ENCODE measurements around the gene TRHDE. TPM values are rescaled to one million over a fixed set of nuclear protein-coding genes. Genes with fewer than 3 reads are reported as not detected.

The TRHDE gene
- polyA plus RNA-seq, 1 experiment, result 17.1 TPM

- no peak for TF ChIP-seq CTCF (IDR thresholded peaks at IDR 0.05; ENCODE audit: insufficient read depth, low read depth, low read length)
- no peak for DNase-seq (ENCODE audit: low read depth)
- Histone ChIP-seq H3K4me3 (ENCODE audit: low read depth, low read length) (no peak overlapping the region), H3K36me3 (ENCODE audit: control insufficient read depth, insufficient read depth, low read length) (no peaks in the 10 kb centered on the region), H3K27me3 (ENCODE audit: control insufficient read depth, insufficient read depth, low read length) (no peaks in the 10 kb centered on the region)
- CTCF ChIA-PET, result interaction anchor here (1.3 kb wide), 1 partner anchor 25 kb away, joined by 3 read pairs; no protein-coding TSS in a partner anchor
- POLR2A ChIA-PET, result no interaction called here
Observed at GRCh38 chr12:72297666-72298065, 25.5 kb downstream of the TRHDE start.

GRCh38 chr12:72300728-72301127 is 28.6 kb downstream of the TRHDE start:
- ChIA-PET POLR2A (no interaction called here), CTCF (no interaction called here)
- DNase-seq (ENCODE audit: low read depth), result no peak
- no peaks in the 10 kb centered on the region for H3K36me3 ChIP-seq (ENCODE audit: control insufficient read depth, insufficient read depth, low read length)
- no peak overlapping the region for H3K4me3 ChIP-seq (ENCODE audit: low read depth, low read length)
- TF ChIP-seq CTCF (IDR thresholded peaks at IDR 0.05; ENCODE audit: insufficient read depth, low read depth, low read length), result no peak
- H3K27me3 ChIP-seq (ENCODE audit: control insufficient read depth, insufficient read depth, low read length), result no peaks in the 10 kb centered on the region

GRCh38 chr12:72304751-72305150 is 32.6 kb downstream of the TRHDE start:
- POLR2A ChIA-PET, result no interaction called here
- no peak for TF ChIP-seq CTCF (IDR thresholded peaks at IDR 0.05; ENCODE audit: insufficient read depth, low read depth, low read length)
- H3K36me3 ChIP-seq (ENCODE audit: control insufficient read depth, insufficient read depth, low read length), result no peaks in the 10 kb centered on the region
- CTCF ChIA-PET, result no interaction called here
- H3K4me3 ChIP-seq (ENCODE audit: low read depth, low read length), result no peak overlapping the region
- H3K27me3 ChIP-seq (ENCODE audit: control insufficient read depth, insufficient read depth, low read length), result no peaks in the 10 kb centered on the region
- DNase-seq (ENCODE audit: low read depth), result no peak

- CTCF ChIA-PET, result interaction anchor here (0.6 kb wide), 1 partner anchor 1681 kb away, joined by 4 read pairs; no protein-coding TSS in a partner anchor
- no peak for TF ChIP-seq CTCF (IDR thresholded peaks at IDR 0.05; ENCODE audit: insufficient read depth, low read depth, low read length)
- no peaks in the 10 kb centered on the region for H3K36me3 ChIP-seq (ENCODE audit: control insufficient read depth, insufficient read depth, low read length)
- no peak overlapping the region for H3K4me3 ChIP-seq (ENCODE audit: low read depth, low read length)
- H3K27me3 ChIP-seq (ENCODE audit: control insufficient read depth, insufficient read depth, low read length), result no peaks in the 10 kb centered on the region
- no peak for DNase-seq (ENCODE audit: low read depth)
- POLR2A ChIA-PET, result no interaction called here
Observed at GRCh38 chr12:72307229-72307628, 35.1 kb downstream of the TRHDE start.

GRCh38 chr12:72311946-72312345 is 39.8 kb downstream of the TRHDE start:
- no peak for DNase-seq (ENCODE audit: low read depth)
- TF ChIP-seq CTCF (IDR thresholded peaks at IDR 0.05; ENCODE audit: insufficient read depth, low read depth, low read length), result no peak
- ChIA-PET CTCF (interaction anchor here (0.6 to 1.6 kb wide), 2 partner anchors 9 to 286 kb away, joined by 3 read pairs; no protein-coding TSS in a partner anchor), POLR2A (no interaction called here)
- no peaks in the 10 kb centered on the region for H3K36me3 ChIP-seq (ENCODE audit: control insufficient read depth, insufficient read depth, low read length)
- H3K27me3 ChIP-seq (ENCODE audit: control insufficient read depth, insufficient read depth, low read length), result no peaks in the 10 kb centered on the region
- H3K4me3 ChIP-seq (ENCODE audit: low read depth, low read length), result no peak overlapping the region

Data from BJ (cell line).